ENCODE data around the gene IRAG1.

Gene IRAG1

GRCh38 chr11:10645212-10645795, 48.3 kb downstream of the IRAG1 start:
- DNase-seq: no peak

Data from NCI-H2029 treated with DMSO at 0.1 percent for 48 hours (cell line).